CD4-positive, alpha-beta T cell treated with Interleukin-12 subunit alpha and Interleukin-12 subunit beta, for 1 hour (primary cell): ENCODE measurements around the gene ZSCAN23.
A peak's percentile ranks its signal among the peaks of the same experiment; 100 is the strongest.
"Not testable (repeated sequence)": the region's sequence is repeated elsewhere in the genome, so short reads cannot be mapped to it uniquely, and the experiment has no call there.

ENCODE experiments used
- DNase-seq: peaks from one replicate; pipeline ENCODE4 v3.0.0-alpha.2; 2020

The ZSCAN23 gene

GRCh38 chr6:28436404-28436803 lies 6.9 kb downstream of the ZSCAN23 start:
- no peak for DNase-seq

GRCh38 chr6:28433119-28433518 lies 10.2 kb downstream of the ZSCAN23 start:
- no peak for DNase-seq

- no peak for DNase-seq
Observed at GRCh38 chr6:28429781-28430180, 13.5 kb downstream of the ZSCAN23 start.

GRCh38 chr6:28425944-28426541 lies 17.2 kb downstream of the ZSCAN23 start:
- DNase-seq = no peak

GRCh38 chr6:28424163-28424562 lies 19.1 kb downstream of the ZSCAN23 start:
- DNase-seq = no peak

- DNase-seq = no peak
Observed at GRCh38 chr6:28423546-28423945, 19.7 kb downstream of the ZSCAN23 start.

GRCh38 chr6:28413681-28414080 lies 29.6 kb downstream of the ZSCAN23 start:
- DNase-seq = no peak

GRCh38 chr6:28410767-28411166 lies 32.5 kb downstream of the ZSCAN23 start:
- DNase-seq = no peak

GRCh38 chr6:28408076-28408802 lies 35.1 kb downstream of the ZSCAN23 start:
- DNase-seq = no peak

GRCh38 chr6:28407401-28407800 lies 35.9 kb downstream of the ZSCAN23 start:
- no peak for DNase-seq

GRCh38 chr6:28403923-28404322 lies 39.4 kb downstream of the ZSCAN23 start:
- DNase-seq = not testable (repeated sequence)

- no peak for DNase-seq
Observed at GRCh38 chr6:28402197-28402596, 41.1 kb downstream of the ZSCAN23 start.

GRCh38 chr6:28401172-28401571 lies 42.1 kb downstream of the ZSCAN23 start:
- DNase-seq = no peak

GRCh38 chr6:28400122-28400451 lies 43.2 kb downstream of the ZSCAN23 start:
- DNase-seq = no peak

GRCh38 chr6:28399350-28400121 lies 43.8 kb downstream of the ZSCAN23 start, which contains the start of gene ZSCAN12:
Gene ZSCAN12, minus strand, starts transcription at chr6:28399747. Its CDS starts 1,342 bp downstream, at chr6:28398405.
- DNase-seq = peak; percentile 88

- no peak for DNase-seq
Observed at GRCh38 chr6:28395918-28396317, 47.4 kb downstream of the ZSCAN23 start.

GRCh38 chr6:28393912-28394662 lies 49.2 kb downstream of the ZSCAN23 start:
- DNase-seq = no peak

- DNase-seq = no peak
Observed at GRCh38 chr6:28390688-28391087, 52.6 kb downstream of the ZSCAN23 start.

- no peak for DNase-seq
Observed at GRCh38 chr6:28384143-28384533, 59.2 kb downstream of the ZSCAN23 start.

GRCh38 chr6:28383235-28384142 lies 59.8 kb downstream of the ZSCAN23 start:
- peak; percentile 36 for DNase-seq
